Stimulated activated CD4-positive, alpha-beta T cell treated with anti-CD3 and anti-CD28 coated beads, Interleukin-12 subunit alpha, Interleukin-12 subunit beta, amount 100 ng/mL, for 48 hours (primary cell): ENCODE measurements around the gene ARHGEF19.
"Not testable (repeated sequence)": the region's sequence is repeated elsewhere in the genome, so short reads cannot be mapped to it uniquely, and the experiment has no call there.

Experiments
- DNase-seq, 3 donors: peaks; one replicate each; pipeline ENCODE4 v3.0.0-alpha.2; 2020; ENCODE audit warnings: low read depth in 2 of 3, low spot score in 1 of 3

The ARHGEF19 gene

GRCh38 chr1:16212251-16212961 lies at the start of gene ARHGEF19:
Gene ARHGEF19 (minus strand): TSS chr1:16212652. CDS start chr1:16209054, 3,598 bp downstream.
- no peak for DNase-seq

- no peak for DNase-seq
Observed at GRCh38 chr1:16262067-16262466, 49.6 kb upstream of the ARHGEF19 start.

DNA sequence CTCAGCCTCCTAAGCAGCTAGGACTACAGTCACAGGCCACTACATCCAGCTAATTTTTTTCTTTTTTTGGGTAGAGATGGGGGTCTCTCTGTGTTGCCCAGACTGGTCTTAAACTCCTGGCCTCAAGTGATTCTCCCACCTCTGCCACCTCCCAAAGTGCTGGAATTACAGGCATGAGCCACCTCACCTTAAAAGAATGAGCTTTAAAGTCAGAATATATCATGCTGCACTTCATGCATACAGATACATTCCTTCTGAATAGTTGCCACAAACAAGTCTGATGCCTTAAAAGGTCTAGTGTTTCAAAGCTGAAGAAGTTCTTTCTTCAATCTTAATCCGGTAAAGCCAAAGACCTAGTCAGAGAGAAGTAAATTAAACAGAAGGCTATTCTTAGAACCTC lies 48.4 kb upstream of the ARHGEF19 start:
- no peak for DNase-seq

DNA sequence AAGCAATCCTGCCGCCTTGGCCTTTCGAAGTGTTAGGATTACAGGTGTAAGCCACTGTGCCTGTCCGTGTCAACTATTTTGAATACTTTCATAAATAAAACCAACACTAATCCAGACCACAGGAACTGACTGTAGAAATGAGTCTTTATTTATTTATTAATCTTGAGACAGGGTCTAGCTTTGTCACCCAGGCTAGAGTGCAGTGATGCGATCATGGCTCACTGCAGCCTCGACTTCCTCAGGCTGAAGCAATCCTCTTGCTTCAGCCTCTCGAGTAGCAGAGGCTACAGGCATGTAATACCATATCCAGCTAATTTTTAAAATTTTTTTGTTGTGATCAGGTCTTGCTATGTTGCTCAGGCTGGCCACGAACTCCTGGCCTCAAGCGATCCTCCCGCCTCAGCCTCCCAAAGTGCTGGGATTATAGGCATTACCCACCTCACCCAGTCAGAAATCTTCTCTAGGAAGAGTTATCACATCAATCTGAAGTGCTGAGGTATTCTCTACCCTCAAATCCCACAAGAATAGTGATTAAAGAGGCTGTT lies 46.2 kb upstream of the ARHGEF19 start:
- no peak for DNase-seq

DNA sequence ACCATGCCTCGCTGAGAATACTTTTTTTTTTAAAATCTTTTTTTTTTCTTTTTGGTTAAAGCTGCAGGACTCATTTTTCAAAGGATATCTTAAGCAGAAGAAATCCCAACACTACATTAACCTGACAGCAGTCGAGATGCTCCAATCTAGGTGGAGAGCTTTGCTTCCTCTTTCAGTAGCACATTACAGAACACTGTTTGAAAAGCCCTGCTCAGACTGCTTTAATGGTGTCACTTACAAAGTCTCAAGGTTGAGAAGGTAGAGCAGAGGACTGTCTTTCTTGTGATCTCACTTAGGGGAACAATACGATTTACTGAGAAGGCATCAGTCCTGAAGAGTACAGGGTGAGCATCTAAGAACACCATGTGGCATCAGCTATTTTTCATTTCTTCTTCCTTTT lies 45.5 kb upstream of the ARHGEF19 start:
- DNase-seq, result no peak

- DNase-seq, result not testable (repeated sequence)
Observed at GRCh38 chr1:16257556-16257955, 45.1 kb upstream of the ARHGEF19 start.

DNA sequence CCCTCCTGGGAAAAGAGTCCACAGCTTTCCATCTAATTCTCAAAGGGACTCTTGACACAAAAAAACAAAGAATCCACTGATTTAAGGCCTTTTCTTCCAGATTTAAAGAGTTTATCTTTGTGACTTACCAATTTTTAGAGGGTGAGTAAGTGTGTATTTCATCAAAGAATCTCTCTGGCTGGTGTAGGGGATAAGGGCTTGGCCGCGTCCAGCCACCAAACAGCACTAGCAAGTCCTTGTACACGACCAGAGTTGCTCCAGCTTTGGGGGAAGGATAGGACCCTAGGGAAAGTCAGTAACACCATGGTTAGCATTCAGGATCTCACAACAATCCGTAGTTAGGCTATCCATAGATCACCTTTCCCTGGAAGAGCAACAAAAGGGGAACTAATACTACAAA lies 44.0 kb upstream of the ARHGEF19 start:
- DNase-seq, result no peak

GRCh38 chr1:16254263-16254928 lies 41.9 kb upstream of the ARHGEF19 start:
- DNase-seq, result no peak

DNA sequence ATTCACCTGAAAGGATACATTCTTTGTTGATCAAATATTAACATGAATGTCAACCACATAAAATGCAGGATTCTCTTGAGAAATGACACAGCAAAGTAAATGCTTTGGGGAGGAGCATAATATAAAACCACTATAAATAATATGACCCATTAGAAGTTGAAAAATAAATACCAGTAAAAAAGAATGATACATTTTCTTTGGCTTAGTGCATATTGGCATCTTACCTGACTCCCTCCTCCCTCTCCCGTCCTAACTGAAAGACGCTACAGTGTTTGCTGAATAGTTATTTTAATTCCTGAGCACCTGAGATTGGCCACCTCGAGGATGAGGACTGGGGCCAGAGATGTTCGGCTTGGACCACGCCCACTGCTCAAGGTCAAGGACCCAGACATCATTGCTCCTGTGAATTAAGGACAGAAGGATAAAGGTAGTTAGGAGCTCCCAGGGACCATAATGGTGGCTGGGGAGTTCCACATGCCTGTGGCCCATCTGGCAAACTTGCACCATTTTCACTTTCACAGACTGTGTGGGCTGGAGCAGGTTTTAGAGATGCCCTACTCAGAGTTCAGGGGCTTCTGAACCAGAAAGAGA lies 41.0 kb upstream of the ARHGEF19 start:
- DNase-seq, result no peak

DNA sequence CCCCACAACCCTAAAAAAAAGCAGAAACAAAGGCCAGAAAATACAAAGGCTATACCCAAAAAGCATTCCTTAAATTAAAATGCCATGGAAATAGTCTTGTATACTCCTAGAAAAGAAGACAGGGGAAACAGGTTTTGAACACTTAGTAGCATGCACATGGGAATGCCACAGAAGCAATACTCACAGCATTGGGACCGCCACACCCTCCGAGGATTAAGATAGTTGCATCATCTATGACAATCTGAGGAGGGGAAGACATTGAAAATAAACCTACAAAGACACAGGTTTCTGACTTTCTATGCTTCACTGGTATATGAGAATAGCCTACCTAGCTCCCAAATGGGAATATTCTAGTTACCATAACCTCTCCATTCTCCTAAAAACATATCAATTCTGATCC lies 40.5 kb upstream of the ARHGEF19 start:
- no peak for DNase-seq

DNA sequence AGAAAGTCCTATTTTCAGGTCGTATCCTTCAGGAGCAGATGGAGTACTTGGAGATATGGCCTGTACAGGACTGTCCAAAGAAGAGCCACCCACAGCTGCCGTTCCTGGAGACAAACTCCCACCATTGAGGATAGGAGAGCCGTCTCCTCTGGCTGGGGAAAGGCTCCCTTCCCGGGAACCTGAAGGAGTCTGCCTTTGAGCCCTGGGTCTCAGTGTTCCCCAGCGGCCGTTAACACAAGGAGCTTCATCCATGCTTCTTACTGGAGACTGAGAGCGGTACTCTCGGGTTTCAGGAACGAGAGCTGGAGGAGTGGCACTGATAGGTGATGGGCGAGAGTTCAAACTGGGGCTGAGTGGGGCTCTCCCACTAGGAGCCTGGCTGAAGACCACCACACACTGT lies 38.9 kb upstream of the ARHGEF19 start:
- DNase-seq, result no peak

DNA sequence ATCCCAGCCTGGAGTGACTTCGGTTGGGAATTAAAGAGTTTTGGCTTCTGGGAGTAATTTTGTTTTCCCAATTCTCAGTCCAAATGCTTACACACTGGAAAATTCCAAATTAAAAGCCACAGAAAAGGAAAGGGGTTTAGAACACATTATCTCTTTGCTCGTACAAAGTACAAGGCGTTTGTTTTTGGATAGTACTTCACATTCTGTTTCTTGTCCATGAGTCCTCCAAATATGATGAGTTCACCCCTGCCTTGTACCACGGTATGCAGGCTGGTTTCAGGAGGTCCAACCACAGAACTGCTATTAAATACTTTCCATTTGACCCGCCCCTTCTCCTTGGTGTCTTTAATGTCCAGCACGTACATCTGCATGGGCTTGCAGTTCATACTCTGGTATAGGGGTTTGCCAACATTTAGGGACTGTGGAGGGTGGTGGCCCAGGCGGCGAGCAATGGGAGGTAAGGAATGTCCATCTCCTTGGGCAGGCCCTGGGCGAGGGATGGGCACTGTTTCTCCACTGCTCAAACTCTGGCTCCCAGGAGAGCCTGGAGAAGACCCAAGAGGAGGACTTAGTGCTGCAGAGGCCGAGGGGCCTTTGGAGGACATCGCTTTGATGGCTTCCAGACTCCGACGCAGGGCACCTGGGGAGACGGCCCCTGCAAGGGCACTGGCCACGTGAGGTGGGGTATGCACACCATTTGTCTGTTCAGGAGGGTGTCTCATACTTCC lies 38.2 kb upstream of the ARHGEF19 start:
- no peak for DNase-seq

GRCh38 chr1:16249596-16250241 lies 37.3 kb upstream of the ARHGEF19 start:
- DNase-seq, result no peak

DNA sequence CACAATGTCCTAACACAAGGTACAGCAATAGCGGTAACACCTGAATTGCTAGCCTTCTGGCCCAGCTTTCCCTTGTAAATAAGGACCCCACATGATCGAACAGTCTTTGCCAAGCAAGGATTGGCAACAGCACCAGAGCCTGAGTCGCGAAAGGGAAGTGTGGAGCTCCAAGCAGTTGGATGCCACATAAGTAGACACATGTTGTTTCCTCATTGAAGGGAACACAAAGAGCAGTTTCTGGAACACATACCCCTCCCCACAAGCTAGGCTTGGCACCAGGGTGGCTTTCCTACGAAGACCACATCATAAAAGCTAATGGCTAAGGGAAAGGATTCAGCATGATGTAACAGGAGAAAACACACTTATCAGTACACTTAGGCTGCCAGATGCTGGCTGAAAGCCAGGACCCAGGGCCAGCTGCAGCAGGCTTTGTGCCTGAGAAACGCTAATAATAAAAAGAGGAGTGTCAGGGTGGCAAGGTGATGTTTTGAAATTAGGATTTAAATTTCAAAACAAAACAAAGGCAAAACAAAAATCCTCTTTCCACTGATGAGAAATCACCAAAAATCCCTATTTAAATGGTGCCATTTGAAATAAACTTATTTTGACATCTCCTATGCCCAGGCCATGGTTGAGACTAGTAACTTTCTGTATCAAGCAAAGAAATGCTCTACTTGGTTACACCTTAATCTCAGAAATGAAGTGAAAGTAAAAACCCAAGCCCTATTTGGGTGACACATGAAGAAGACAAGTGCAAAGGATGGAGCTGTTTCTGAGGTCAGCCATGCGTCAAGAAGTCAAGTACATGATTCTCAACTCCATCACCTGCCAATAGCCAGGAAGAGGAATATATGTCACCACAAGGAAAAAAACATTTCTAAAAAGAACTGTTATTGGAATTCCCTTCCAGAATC lies 36.4 kb upstream of the ARHGEF19 start:
- no peak for DNase-seq

DNA sequence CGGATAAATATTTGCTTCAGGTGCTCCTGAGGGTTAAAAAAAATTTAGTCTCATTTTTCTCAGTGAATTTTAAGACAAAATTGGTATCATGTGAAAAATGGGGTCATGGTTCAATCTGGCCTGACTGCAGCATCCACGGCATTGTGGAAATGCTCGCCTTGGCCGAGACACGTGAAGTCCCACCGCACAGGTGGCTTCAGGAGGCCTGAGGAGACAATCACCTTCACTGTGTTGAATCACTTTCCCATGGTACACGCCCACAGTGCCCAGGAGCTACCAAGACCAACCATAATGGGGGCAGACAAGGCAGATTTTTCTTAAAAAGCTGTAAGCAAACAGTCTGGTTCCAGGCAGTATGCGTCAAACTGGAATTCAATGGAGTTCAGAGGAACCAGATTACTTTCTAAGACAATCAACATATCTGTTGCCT lies 35.6 kb upstream of the ARHGEF19 start:
- DNase-seq, result no peak

DNA sequence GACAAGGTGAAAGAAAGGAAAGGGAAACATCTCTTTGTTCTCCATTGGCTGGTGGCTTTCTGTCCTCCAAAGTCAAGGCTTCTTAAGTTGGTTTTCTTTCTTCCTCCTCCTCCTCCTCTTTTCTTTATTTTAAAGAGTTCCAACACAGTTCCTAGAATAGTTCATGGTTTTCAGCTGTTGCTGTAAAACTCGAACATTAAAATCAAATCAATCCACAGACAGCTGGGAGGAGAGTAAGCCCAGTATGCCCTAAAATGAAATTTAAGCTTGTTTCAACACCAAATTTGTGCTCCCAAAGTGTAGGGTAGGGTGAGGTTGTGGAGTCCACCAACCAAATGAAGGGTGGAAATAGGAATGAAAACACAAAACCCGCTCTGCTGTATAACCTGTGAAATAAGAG lies 35.0 kb upstream of the ARHGEF19 start:
- DNase-seq, result no peak

- DNase-seq, result no peak
Observed at GRCh38 chr1:16246961-16247360, 34.5 kb upstream of the ARHGEF19 start.

- DNase-seq, result not testable (repeated sequence)
Observed at GRCh38 chr1:16246239-16246638, 33.8 kb upstream of the ARHGEF19 start.

- no peak for DNase-seq
Observed at GRCh38 chr1:16245476-16246196, 33.2 kb upstream of the ARHGEF19 start.
